Pericardium fibroblast (primary cell): ENCODE data around the gene LRP1. TPM values are rescaled to one million over a fixed set of nuclear protein-coding genes. Genes with fewer than 3 reads are reported as not detected.

Source experiments
- total RNA-seq: library from RNA; depleted of rRNA; stranded (reverse); fragments of >200 nt; gene quantifications from 2 replicates; pipeline ENCODE4 v1.2.3, GENCODE V29; 2015

Gene LRP1
- 323 and 558 TPM in 2 replicates for total RNA-seq

DNA sequence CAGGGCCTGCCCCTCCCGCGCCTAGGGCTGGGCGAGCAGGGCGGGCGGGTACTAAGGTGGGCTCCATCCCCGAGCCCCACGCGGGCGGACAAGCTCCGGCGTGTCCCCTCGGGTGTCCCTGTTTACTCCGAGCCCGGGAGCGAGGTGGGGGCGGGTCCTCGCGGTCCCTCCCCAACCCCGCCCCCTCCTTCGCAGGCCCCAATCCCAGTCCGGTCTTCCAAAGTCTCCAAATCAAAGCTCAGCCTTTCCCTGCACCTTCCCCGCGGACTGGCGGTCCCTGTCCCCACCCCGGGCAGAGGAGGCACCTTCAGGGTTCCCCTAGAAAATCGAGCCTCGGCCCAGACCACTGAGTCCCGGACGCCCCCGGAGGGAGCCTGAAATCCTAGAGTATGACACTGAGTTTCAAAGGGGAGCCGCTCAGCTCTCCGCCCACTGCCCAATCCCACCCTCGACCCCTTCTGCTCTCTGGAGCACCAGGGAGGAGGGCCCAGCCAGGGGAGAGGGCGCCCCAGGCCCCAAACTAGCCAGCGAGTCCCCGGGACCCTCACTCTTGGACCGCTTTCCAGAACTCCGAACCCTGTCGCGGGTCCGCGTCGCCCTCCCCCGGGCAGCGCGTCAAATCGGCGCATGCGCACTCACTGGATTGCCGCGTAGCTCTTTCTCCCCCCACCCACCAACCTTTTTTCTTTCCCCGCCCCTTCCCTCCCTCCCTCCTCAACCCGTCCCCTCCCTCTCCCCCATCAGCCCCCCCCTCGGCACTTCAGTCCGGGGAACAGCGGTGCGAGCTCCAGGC, at the start of gene LRP1:
LRP1 (plus strand) TSS at position 758 of the 793 bp plus-strand sequence. CDS start 482 bp downstream, outside the sequence.

DNA sequence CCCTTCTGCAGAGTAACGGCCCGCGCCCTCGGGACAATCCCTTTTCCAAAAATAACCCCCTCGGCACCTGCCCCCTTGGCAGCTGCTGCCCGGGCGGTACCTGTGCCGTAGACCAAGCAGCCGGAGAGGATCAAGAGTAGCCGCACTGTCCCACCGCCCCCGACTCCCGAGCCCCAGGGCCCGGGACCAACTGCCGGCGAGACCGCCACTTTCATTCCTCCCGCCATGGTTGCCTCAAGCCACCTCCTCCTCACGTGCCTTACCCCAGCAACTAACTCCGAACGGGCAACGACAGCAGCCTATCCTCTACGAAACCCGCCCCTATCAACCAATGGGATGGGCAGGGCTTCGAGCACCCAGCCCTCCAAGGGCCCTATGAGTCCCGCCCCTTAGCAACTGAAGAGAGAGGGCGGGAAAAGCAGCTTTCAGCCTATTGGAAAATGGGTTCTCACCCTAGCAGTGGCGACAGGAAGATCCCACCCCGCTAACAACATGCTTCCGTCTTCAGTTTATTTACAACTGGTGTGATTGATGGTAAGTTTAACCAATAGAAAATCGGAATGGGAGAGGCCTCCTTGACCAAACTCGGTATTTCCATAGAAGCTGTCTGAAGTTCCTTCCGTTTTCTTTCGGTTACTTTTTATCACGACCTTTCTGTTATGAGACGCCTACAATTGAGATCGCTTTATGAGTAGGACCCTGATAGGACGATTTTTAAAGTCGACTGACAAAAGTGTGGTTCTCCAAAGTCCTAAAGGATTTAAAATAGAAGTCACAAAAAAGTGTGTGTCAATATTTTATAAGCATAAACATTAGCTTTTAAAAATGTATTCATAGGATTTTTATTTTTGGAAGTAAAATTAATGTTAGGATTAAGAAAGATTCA, 49.5 kb upstream of the LRP1 start, which contains the start of gene NEMP1:
NEMP1 (minus strand) TSS at position 273 of the 886 bp plus-strand sequence; CDS start at position 227, 46 bp downstream.

DNA sequence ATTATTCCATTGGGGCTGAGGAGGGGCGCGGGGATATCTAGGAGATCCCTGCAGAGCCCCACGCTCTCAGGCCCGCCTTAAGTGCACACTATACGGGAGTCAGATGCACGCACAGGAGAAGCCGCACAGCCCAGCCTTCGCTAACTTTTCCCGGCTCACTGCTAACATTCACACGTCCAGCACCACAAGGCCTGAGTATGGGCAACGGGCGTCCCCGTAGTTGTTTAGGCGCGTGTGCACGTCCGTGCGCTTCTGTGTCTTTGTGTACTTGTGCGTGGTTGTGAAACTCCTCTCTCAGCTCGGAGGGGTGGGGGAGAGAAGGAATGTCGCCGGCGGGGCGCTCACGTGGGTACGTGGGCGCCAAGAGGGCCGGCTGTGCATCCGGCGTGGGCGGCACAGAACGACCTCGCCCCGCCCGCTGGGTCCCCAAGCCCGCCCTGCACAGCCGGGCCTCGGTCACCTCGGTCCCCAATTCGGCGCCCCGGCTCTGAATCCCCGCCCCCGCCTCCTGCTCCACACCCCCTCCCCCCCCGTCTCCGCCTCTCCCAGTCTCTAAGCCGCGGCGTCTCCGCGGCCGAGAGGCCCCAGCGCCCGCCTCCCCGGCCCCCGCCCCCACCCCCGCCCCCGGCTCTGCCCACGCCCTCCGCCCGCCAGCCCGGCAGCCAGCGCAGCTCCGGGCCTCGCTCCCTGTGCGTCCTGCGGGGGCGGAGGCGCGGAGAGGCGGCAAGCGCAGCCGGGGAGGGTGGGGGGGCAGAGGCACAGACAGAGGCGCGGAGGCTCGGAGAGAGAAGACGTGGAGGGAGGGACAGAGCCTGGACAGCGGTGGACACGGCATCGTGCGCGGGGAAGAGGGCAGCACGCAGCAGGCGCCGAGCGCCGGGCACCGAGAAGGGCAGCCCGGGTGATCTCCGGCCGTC, 39.7 kb upstream of the LRP1 start, which contains the start of gene NAB2:
NAB2 (plus strand) TSS at position 761 of the 917 bp plus-strand sequence. CDS start 158 bp downstream, outside the sequence.

DNA sequence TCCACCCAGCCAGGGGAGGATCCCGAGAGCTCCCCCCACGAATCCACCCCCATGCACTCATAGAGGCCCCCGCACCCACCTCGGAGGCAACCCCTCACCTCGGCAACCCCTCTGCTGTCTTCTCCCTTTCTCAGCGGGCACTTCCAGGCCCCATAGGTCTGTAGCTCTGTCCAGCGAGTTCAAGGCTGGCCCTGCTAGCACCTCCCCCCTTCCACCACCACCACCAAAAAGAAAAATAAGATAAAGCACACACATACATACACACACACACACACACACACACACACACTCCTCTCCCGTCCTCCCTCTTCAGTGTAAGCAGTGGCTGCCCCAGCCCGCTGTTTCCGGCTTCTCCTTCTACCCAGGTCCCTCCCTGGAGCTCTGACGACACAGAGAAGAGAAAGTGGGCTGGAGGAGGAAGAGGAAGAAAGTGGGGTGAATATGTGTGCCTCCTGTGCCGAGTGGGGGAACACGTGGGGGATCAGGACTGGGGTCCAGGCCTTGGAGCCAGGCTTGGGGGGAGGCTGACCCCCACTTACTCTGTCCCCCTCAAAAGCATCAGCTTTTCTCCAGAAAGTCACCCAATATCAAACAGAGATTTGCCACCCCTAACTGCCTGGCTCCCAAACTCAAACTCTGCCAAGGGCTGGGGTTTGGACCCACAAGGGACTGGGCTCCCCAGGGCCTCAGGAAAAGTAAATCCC, 17.1 kb upstream of the LRP1 start, which contains the start of gene STAT6:
STAT6 (minus strand) TSS at position 332 of the 704 bp plus-strand sequence. CDS start 3,084 bp downstream, outside the sequence.

DNA sequence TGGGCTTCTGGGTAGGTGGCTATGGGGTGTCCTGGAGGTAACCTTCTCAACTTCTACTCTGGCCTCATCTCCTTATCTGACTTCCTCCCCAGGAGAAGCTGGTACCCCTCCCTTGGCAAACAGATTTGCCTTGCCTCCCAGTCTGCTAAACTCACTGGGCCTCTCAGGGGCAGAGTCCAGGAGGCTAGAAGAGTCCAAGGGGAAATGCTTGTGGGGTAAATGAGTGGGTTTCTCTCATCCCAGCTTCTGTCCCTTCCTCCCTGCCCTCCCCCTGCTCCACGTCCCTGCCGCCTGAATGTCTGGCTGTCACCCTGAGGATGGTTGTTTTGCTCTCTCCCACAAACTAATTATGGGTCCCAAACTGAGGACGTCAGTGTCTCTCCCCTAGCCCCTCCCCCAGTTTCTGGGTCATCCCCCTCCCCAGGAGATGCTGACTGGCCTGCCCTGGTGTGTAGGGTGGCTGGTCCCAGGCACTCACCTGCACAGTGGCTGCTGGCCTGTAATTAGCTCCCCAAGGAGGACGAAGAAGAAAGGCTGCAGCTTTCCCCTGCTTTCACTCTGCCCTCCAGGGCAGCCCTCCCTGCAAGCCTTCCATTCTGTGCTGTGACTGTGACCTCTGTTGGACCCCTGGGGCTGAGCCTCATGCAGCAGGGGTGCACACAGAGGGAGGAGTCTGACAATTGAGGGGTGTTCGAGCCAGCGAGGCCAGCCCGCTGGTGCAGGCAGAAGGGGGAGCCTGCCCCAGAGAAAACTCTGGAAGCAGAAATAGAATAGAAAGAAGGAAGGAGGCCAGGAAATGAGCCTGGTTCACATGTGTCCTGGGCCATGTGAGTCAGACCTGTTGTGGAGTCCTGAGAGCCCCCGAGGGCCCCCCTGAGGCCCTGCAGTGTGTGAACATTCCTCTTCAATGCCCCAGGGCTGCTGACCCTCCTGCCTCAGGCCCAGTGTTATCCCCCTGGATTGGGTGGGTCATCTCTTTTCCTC, 19.0 kb downstream of the LRP1 start, which contains the start of gene LRP1-AS:
LRP1-AS (minus strand) TSS at position 659 of the 984 bp plus-strand sequence.

DNA sequence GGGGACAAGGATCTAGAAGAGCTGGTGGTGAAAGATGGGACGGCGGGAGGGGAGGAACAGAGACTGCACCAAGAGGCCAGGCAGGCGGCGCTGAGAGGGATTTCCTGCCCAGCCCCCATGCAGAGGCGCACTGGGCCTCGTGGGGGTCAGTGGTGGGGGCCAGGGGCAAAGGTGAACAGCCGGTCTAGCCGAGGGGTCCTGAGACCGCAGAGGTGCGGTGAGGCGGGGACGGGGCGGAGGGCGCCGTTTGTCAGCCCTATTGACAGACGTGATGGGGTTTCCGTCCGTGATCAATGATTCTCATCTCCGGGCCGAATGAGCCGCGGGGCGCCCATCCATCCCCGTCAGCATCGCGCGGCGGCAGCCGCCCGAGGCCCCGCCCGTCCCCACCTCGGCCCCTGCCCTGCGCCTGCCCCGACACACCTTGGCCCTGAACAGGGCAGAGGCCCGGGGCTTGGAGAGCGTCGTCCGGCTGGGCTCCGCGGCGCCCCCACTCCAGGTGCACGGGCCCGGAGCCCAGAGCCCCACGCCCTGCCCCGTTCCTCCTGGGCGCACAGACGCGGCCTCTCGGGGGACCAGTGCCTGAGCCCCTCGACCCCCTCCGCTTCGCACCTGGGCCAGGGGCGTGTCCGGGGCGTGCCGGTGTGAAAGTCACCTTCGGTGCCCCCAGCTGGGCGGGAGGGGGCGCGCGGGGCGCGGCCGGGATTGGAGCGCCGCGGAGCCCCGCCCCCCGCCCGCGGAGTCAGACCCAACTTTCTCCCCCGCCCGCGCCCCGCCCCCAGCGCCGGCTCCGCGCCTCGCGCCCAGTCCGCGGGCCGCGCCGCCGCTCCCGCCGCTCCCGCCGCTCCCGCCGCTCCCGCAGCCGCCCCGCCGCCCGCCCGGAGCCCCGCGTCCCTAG, 88.0 kb downstream of the LRP1 start, which contains the start of gene NXPH4:
NXPH4 (plus strand) TSS at position 781 of the 898 bp plus-strand sequence. CDS start 176 bp downstream, outside the sequence.

DNA sequence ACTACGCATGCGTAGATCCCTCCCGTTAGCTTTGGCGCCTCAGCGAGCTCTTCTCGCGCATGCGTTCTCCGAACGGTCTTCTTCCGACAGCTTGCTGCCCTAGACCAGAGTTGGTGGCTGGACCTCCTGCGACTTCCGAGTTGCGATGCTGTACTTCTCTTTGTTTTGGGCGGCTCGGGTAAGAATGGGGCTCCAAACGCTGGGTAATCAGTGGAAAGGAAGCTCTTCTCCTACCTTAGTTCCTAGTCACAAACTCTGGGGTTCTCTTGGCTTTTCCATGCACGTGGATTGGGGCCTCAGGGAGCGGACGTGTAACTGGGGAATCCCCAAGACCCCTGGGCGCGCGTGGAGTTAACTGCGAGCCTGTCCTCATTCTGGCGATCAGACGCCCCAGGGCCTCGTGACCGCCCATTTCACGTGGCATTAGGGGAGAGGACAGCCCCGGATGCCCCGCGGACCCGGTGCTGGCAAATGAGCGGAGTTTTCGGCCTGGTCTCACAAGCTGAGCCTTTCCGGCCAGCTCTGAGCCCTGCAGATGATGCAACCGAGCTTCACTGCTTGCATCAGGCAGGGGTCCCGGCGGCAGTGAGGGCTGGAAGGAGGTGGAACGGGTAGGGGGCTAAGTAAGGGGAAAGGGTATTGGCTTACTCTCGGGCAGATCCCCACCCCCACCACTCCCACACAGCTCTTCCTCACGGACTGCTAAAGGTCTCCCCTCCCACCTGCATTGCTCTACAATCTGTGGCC, 101.5 kb downstream of the LRP1 start, which contains the start of gene SHMT2:
SHMT2 (plus strand) TSS at position 78 of the 747 bp plus-strand sequence; CDS start at position 146, 68 bp downstream.

DNA sequence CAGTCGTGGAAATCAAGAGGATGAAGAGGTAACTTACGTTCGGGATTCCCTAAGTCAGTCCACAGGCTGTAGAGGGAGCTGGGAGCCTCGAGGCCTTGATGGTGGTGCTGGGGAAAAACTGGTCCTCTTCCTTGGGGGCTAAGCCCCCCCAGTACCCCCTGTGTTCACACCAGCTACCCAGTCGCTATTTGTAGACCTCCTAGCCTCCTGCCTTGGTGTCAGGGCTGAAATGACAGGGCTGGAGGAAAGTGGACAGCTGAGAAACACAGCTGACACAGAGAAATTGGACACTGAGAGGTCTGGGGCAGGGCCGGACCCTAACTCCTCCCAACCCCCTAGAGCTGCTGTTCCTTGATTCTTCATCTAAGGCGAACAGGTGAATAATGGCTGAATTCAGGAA, 122.7 kb downstream of the LRP1 start, which contains the start of gene STAC3:
STAC3 (minus strand) TSS at position 232 of the 400 bp plus-strand sequence. CDS start 1,551 bp downstream, outside the sequence.

Other genes with a start within 250 kb of the LRP1 start
- gene SDR9C7, start 194.1 kb upstream of the LRP1 start, total RNA-seq = not detected in 2 replicates
- not detected in 2 replicates for gene RDH16, start 170.9 kb upstream of the LRP1 start, total RNA-seq
- gene ZBTB39, start 121.9 kb upstream of the LRP1 start, total RNA-seq = 3.1 and 3.4 TPM in 2 replicates
- gene TAC3, start 112.0 kb upstream of the LRP1 start, total RNA-seq = not detected in 2 replicates
- not detected in 2 replicates for gene MYO1A, start 78.4 kb upstream of the LRP1 start, total RNA-seq
- 2.6 and 4.4 TPM in 2 replicates for gene NEMP1, start 49.7 kb upstream of the LRP1 start, total RNA-seq
- gene NAB2, start 39.4 kb upstream of the LRP1 start, total RNA-seq = 51.7 and 61.9 TPM in 2 replicates
- 85.1 and 89.0 TPM in 2 replicates for gene STAT6, start 17.1 kb upstream of the LRP1 start, total RNA-seq
- gene LRP1-AS, start 19.1 kb downstream of the LRP1 start, total RNA-seq = not detected in 2 replicates
- 12.1 and 14.1 TPM in 2 replicates for gene NXPH4, start 88.3 kb downstream of the LRP1 start, total RNA-seq
- 169 and 252 TPM in 2 replicates for gene SHMT2, start 101.2 kb downstream of the LRP1 start, total RNA-seq
- 1.6 TPM in 1 of 2 replicates, not detected in the other for gene STAC3, start 122.7 kb downstream of the LRP1 start, total RNA-seq